ENCODE measurements around the gene SCRT2.
"Not testable (repeated sequence)": the region's sequence is repeated elsewhere in the genome, so short reads cannot be mapped to it uniquely, and the experiment has no call there.

SCRT2 gene

DNA sequence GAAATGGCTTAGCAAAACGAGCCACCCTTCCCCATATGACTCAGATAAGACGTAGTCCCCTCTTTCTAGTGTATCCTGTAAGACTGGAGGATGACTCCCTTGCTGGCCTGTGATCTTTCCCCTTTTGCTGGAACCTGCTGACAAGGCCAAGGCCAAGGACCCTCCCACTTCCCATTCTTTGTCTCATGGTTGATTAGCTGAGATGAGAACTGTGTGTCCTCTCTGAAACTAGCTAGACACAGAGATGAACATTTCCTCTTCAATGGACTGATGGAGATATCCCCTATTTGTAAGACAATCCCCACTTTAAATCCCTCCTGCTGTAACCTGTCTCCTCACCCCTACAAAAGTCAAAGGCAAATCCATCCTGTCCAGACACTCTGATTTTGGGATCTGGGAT, 33.4 kb upstream of the SCRT2 start:
- H3K4me3 ChIP-seq (ENCODE audit: low read length): no peak overlapping the region
- no peak for TF ChIP-seq ZNF274 (IDR thresholded peaks at IDR 0.05; ENCODE audit: low read depth, low read length)

DNA sequence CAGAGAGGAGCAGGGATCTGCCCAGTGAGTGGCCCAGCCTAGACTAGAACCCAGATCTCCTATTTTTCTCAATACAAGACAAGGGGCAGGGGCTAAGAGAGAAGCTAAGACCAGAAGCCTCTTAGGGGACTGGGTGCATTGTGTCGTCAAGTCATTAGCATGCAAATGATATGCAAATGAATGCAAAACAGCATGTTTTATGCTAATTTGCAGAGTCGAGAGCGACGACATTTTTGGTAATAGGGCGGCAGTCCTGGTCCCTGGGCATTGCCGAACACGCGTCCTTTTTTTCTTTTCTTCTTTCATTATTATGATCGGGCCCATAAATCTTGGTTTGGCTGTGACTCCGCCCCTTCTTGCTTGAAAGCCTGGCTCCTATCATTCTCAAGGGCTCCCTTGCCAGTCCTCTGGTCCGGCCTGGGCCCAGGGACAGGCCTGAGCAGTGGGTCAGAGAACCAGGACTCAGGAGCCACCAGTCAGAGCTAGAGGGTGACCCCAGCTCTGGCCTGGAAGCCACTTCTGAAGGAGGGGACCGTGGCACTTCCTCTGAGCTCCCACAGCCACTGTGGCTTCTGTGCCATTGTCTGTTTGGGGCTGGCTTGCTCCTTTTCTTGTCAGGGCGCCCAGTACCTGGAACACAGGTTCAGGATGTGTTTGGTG, 32.0 kb upstream of the SCRT2 start:
- H3K4me3 ChIP-seq (ENCODE audit: low read length): no peak overlapping the region
- no peak for TF ChIP-seq ZNF274 (IDR thresholded peaks at IDR 0.05; ENCODE audit: low read depth, low read length)

DNA sequence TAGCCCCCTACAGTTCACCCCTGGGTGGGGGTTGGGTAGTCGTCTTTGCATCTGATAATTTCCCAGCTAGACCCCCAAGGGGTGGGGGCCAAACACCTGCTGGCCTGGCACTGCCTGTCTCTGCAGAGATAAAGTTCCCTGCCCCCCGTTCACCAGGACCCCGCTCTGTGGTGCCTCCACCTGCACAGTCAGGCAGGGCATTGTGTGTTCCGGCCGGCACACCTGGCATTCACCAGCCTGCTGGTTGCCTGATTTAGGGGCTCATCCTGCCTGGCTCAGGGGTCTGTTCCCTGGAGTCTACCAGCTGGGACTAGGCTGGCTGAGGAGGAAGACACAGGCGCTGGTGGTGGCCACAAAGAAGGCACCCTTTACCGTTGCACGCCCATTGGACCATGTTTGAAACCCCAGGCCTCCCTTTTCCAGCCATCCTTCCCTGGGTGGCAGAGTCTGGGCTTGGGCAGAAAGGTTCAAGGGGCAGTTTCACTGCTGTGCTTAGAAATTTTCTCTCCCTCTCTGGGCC, 30.8 kb upstream of the SCRT2 start:
- no peak for TF ChIP-seq ZNF274 (IDR thresholded peaks at IDR 0.05; ENCODE audit: low read depth, low read length)

DNA sequence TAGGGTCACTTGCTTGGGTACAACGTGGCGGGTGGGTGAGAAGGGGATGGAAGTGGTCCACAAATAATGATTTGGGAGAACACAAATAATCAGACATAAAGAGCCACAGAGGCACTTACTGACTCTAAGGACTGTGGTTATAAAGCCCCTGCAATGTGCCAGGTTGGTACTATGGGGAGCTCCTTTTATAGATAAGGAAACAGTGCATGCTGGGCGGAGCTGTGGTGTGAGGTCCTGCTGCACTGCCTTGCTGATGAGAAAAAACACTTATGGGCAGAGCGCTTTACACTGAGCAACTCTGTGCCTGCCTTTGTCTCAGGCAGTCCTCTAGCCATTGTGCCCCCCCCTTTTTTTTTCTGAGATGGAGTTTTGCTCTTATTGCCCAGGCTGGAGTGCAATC, 29.1 kb upstream of the SCRT2 start:
- TF ChIP-seq ZNF274 (IDR thresholded peaks at IDR 0.05; ENCODE audit: low read depth, low read length): no peak
- H3K4me3 ChIP-seq (ENCODE audit: low read length): no peak overlapping the region

More for the DNA sequence above, 30.8 kb upstream of the SCRT2 start:
- H3K4me3 ChIP-seq (ENCODE audit: low read length): no peak overlapping the region

DNA sequence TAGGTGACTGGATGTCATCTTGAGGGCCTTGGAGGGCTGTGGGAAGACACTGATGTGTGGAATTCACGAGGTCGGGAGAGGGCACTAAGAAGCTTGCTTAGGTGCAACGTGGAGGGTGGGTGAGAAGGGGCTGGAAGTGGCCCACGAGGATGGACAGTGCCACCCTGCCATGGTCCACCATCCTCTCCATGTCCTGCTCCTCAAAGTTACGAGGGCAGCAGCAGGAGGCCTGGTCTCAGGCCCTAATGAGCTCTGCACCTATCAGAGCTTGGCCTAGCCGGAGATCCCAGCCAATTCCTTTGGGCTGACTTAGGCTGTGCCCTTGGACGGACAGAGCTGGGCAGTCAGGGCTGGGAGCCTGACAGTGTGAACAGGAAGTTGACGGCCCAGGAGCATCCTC, 27.8 kb upstream of the SCRT2 start:
- no peak for TF ChIP-seq ZNF274 (IDR thresholded peaks at IDR 0.05; ENCODE audit: low read depth, low read length)
- no peak overlapping the region for H3K4me3 ChIP-seq (ENCODE audit: low read length)

DNA sequence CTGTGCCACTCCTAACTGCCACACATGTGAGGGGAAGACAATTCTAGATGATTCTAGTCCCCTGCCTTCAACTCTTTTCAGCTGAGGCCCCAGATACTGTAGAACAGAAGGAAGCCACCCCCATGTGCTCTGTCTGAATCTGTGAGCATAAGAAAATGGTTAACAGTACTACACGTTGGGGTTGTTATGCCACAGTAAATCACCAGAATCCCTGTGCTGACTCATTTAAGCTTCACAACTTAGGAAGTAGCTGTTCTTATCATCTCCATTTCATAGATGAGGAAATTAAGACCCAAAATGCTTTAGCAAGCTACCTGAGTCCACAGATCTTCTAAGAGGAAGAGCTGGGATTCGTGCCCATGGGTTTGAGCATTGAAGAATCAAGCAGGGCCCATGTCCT, 27.4 kb upstream of the SCRT2 start:
- TF ChIP-seq ZNF274 (IDR thresholded peaks at IDR 0.05; ENCODE audit: low read depth, low read length): no peak

DNA sequence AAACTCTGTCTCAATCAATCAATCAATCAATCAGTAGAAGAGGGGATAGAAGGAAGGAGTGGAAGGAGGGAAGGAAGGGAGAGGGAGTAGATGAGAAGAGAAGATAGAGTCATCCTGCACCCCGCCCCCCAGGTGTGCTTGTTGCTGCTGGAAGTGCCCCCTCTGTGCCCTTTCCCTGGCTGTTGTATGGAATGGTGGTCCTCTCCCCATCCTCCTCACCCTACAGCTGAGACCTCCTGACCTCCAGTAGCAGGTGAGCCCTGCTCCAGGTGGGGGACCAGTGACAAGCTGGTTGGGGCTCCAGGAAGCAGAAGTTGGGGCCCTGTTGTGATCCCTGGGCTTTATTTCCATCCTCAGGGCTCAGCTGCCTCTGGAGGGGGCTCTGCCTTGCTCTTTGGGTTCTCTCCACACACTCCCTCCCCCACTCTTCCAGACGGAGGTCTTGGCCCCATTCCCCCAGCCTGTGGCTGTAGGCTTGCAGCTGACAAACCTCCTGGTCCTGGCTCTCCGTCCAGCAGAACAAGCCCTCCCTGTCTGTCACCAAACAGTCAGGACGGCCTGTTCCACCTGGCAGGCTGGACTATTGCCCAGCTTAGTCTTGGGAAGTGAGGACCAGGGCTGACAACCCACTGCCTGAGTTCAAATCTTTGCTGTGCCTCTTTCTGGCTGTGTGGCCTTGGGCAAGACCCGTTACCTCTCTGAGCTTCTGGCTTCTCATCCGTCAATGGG, 26.0 kb upstream of the SCRT2 start:
- TF ChIP-seq ZNF274 (IDR thresholded peaks at IDR 0.05; ENCODE audit: low read depth, low read length): no peak
- H3K4me3 ChIP-seq (ENCODE audit: low read length): no peak overlapping the region

More for the DNA sequence above, 27.4 kb upstream of the SCRT2 start:
- H3K4me3 ChIP-seq (ENCODE audit: low read length): no peak overlapping the region

DNA sequence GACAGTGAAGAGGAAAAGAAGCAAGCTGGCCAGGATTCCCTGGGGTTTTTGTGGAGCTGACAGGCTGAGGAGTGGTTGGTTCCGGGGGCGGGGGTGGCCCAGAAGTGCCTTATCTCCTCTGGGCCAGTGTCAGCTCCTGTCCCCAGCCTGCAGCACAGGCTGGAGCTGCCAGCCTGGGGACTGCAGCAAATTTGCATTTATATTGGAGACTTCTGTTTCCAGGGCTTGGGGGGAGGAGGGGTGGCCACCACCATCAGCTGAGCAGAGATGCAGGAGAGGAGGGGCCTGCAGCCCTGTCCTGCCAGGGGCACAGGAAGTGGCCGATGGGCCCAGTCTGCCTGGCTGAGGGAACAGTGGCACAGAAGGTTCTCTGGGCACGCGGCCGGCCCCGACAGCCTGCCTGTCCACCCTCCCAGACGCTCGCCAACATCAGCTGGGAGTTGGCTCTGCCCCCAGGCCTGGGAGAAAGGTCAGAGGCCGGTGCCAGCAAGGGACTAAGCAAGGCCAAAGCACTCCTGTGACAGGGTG, 24.3 kb upstream of the SCRT2 start:
- no peak for TF ChIP-seq ZNF274 (IDR thresholded peaks at IDR 0.05; ENCODE audit: low read depth, low read length)
- H3K4me3 ChIP-seq (ENCODE audit: low read length): no peak overlapping the region

DNA sequence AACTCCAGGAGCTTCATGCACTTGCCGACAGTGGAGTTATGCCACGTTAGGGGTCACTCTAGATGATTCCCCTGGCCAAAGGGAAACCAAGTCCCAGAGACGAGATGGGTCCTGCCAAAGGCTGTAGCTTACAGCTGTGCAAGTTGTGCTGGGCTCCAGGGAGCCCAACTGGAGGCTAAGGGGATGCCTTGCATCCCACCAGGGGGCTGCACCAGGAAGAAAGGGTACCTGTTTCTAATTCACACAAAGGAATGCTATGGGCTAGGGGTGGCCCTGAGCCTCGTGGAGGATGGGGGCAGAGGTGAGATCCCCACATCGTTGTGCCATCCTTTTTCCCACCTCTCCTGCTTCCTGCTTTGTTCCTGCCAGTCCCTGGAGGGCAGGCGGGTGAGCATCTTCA, 23.7 kb upstream of the SCRT2 start:
- TF ChIP-seq ZNF274 (IDR thresholded peaks at IDR 0.05; ENCODE audit: low read depth, low read length): no peak
- no peak overlapping the region for H3K4me3 ChIP-seq (ENCODE audit: low read length)

DNA sequence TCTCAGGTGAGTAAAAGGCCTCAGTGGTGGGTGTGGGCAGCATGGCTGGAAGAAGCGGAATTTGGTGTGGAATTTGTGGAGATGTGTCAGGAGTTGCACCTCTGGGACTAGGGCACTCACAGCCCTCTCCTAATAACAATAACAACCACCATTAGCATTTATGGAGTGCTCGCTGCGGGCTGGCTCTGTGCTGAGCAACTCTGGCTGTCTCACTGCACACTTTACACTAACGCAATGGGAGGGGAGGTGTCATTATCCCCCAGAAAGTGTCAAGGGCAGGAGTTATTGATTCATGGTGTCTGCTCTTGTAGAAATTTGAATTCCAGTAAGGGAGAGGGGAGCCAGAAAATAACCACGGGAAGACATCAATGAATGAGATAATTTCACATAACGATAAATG, 22.7 kb upstream of the SCRT2 start:
- H3K4me3 ChIP-seq (ENCODE audit: low read length): no peak overlapping the region
- no peak for TF ChIP-seq ZNF274 (IDR thresholded peaks at IDR 0.05; ENCODE audit: low read depth, low read length)

DNA sequence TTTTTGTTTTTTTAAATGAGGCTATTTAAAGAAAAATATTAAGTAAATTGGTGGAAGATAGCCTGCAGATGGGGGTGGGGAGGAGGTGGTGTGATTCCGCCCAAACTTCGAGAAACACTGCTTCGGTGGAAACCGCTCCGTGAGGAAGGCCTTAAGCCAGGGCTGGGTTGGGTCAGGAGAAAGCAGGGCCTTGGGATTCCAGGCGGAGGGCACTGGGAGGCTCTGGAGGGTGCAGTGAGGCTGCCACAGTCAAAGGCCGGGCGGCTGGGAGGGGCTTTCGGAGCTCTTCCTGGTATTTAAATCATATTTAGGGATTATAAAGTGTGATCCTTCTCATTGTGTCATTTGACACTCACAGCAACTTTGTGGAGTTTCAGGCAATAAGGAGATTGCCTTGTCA, 22.2 kb upstream of the SCRT2 start:
- no peak overlapping the region for H3K4me3 ChIP-seq (ENCODE audit: low read length)
- no peak for TF ChIP-seq ZNF274 (IDR thresholded peaks at IDR 0.05; ENCODE audit: low read depth, low read length)

DNA sequence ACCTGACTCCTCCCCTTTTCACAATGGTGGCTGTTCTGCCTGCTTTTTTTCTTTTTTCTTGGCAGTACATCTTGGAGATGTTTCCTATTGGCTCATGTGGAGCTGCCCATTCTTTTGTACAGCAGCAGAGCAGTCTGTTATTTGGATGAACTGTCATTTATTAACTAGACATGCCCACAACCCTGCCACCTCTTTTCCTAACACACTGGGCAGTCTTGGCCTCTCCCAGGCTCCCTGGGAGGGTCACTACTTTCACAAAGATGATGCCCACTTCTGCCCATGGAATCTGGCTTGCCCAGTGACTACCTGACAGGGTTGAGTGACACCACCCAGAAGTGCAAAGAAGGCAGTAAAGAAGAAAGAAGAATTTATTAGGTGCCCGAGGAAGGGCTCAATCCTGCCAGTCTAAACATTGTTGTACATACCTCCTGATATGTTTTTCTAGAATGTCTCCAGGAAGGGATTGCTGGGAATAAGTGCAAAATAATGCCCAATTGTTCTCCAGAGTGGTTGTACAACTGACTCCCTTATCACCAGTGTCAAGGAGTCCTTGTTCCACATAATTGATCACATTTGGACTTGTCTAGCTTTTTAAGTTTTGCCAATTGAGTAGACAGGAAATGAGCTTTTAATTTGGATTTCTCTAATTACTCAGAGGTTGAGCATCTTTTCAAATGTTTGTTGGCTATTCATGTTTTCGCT, 19.7 kb upstream of the SCRT2 start:
- H3K4me3 ChIP-seq (ENCODE audit: low read length): no peak overlapping the region
- no peak for TF ChIP-seq ZNF274 (IDR thresholded peaks at IDR 0.05; ENCODE audit: low read depth, low read length)

DNA sequence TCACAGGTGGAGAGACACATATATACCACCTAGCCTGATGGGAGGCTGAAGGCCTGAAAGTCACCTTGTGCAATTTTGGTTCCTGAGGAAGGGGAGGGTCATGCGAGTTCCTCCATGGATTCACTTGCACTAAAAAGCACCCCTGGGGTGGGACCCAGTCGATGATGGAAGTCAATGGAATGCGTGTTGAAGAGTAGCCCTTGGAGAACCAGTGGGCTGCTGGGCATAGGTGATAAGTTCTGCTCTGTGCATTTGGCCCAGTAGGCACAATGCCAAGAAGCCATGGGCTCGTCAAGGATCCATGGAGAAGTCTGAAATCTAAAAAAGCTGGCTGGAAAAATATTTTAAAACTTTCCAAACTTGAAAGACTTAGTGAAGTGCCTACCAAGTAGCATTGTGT, 18.9 kb upstream of the SCRT2 start:
- H3K4me3 ChIP-seq (ENCODE audit: low read length): no peak overlapping the region

DNA sequence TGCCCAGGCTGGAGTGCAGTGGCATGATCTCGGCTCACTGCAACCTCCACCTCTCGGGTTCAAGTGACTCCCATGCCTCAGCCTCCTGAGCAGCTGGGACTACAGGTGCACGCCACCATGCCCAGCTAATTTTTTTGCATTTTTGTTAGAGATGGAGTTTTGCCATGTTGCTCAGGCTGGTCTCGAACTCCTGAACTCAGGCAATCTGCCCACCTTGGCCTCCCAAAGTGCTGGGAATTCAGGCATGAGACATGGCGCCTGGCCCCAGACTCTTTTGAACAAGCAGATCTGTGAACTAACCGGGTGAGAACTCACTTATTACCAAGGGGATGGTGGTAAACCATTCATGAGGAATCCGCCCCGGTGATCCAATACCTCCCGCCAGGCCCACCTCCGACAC, 18.2 kb upstream of the SCRT2 start:
- H3K4me3 ChIP-seq (ENCODE audit: low read length): not testable (repeated sequence)

More for the DNA sequence above, 18.9 kb upstream of the SCRT2 start:
- TF ChIP-seq ZNF274 (IDR thresholded peaks at IDR 0.05; ENCODE audit: low read depth, low read length): no peak

DNA sequence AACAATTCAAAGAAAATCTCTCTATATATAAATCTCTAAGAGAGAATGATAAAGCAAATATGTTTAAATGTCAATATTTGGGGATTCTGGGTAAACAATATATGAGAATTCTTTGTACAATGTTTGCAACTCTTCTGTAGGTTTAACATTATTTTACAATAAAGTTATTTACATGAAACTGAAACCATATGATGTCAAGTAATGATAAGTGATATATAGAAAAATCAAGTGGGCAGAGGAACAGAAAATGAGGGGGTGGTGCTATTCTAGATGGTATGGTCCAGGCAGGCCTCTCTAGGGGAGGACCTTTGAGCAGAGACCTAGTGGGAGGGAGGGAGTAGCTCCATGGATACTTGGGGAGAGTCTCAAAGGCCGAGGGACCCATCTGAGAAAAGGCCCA, 16.4 kb upstream of the SCRT2 start:
- H3K4me3 ChIP-seq (ENCODE audit: low read length): no peak overlapping the region
- no peak for TF ChIP-seq ZNF274 (IDR thresholded peaks at IDR 0.05; ENCODE audit: low read depth, low read length)
